Neural cell (in vitro differentiated cells): ENCODE results near the gene MLIP. TPM values are rescaled to one million over a fixed set of nuclear protein-coding genes. Genes with fewer than 3 reads are reported as not detected.

Source experiments
- H2AFZ ChIP-seq: fragments of 200-600, 300-800 bp; sonication (generic), shearing (Covaris generic); 2 replicates; pipeline ENCODE4 v1.6.0; 2014; ENCODE audit warnings: low read depth, mild to moderate bottlenecking, antibody characterized with exemption, low read length, moderate library complexity
- H3F3A ChIP-seq: fragments of 200-600 bp; shearing (Covaris generic); 2 replicates; pipeline ENCODE4 v1.6.1; 2016; ENCODE audit warnings: mild to moderate bottlenecking, moderate library complexity, mixed read lengths, antibody characterized with exemption, low read length; ENCODE audit not compliant: insufficient read depth, poor library complexity, severe bottlenecking
- H3K27ac ChIP-seq: fragments of 200-600, 300-800 bp; sonication (generic), shearing (Covaris generic); 2 replicates; pipeline ENCODE4 v1.5.1; 2014; ENCODE audit warnings: mild to moderate bottlenecking, low read length, moderate library complexity
- H3K27me3 ChIP-seq: fragments of 300-800, 200-600 bp; sonication (generic), shearing (Covaris generic); 2 replicates; pipeline ENCODE4 v1.6.0; 2014; ENCODE audit warnings: mild to moderate bottlenecking, low read depth, low read length, moderate library complexity; ENCODE audit not compliant: insufficient read depth
- H3K36me3 ChIP-seq: fragments of 300-800, 200-600 bp; sonication (generic), shearing (Covaris generic); 2 replicates; pipeline ENCODE4 v1.5.1; 2014; ENCODE audit warnings: mild to moderate bottlenecking, antibody characterized with exemption, low read length, moderate library complexity; ENCODE audit not compliant: insufficient read depth
- H3K4me2 ChIP-seq: fragments of 300-800, 200-600 bp; sonication (generic), shearing (Covaris generic); 2 replicates; pipeline ENCODE4 v1.6.0; 2014; ENCODE audit warnings: mild to moderate bottlenecking, low read length
- H3K4me3 ChIP-seq: fragments of 300-800, 200-600 bp; sonication (generic), shearing (Covaris generic); 2 replicates; pipeline ENCODE4 v1.5.1; 2014; ENCODE audit warnings: mild to moderate bottlenecking, low read length, moderate library complexity
- H3K79me2 ChIP-seq: fragments of 200-600 bp; shearing (Covaris generic); replicated peaks from 2 replicates; pipeline ENCODE4 v1.6.0; 2014; ENCODE audit warnings: mild to moderate bottlenecking, low read length, moderate library complexity; ENCODE audit not compliant: insufficient read depth
- H3K9ac ChIP-seq: fragments of 300-800, 200-600 bp; sonication (generic), shearing (Covaris generic); 2 replicates; pipeline ENCODE4 v1.6.1; 2016; ENCODE audit warnings: mild to moderate bottlenecking, low read length, mixed read lengths
- H3K9me2 ChIP-seq: fragments of 200-600 bp; shearing (Covaris generic); 2 replicates; pipeline ENCODE4 v1.6.1; 2016; ENCODE audit warnings: mild to moderate bottlenecking, low read length, mixed read lengths; ENCODE audit not compliant: insufficient read depth
- H3K9me3 ChIP-seq: fragments of 200-600, 300-800 bp; sonication (generic), shearing (Covaris generic); 2 replicates; pipeline ENCODE4 v1.6.1; 2016; ENCODE audit warnings: mild to moderate bottlenecking, mixed run types, low read length, moderate library complexity, mixed read lengths
- H4K20me1 ChIP-seq: fragments of 200-600 bp; shearing (Covaris generic); 2 replicates; pipeline ENCODE4 v1.6.1; 2016; ENCODE audit warnings: mild to moderate bottlenecking, mixed run types; ENCODE audit not compliant: insufficient read depth
- CTCF ChIP-seq: fragments of 450-650 bp; IDR thresholded peaks from 2 replicates; pipeline ENCODE4 v1.5.1; 2014; ENCODE audit warnings: antibody characterized with exemption, mild to moderate bottlenecking, moderate library complexity; ENCODE audit not compliant: poor library complexity, severe bottlenecking
- EP300 ChIP-seq: fragments of 450-650 bp; conservative IDR thresholded peaks from 2 replicates; pipeline ENCODE4 v1.6.1; 2014; ENCODE audit warnings: antibody characterized with exemption, mild to moderate bottlenecking, moderate library complexity; ENCODE audit not compliant: poor library complexity, severe bottlenecking
- EZH2 ChIP-seq: fragments of 200-600, 300-800 bp; shearing (Covaris generic), sonication (generic); IDR thresholded peaks from 2 replicates; pipeline ENCODE4 v1.6.1; 2014; ENCODE audit warnings: antibody characterized with exemption, low read length, borderline replicate concordance, mild to moderate bottlenecking; ENCODE audit not compliant: insufficient read depth, poor library complexity, severe bottlenecking
- MXI1 ChIP-seq: fragments of 450-650 bp; conservative IDR thresholded peaks from 2 replicates; pipeline ENCODE4 v1.6.1; 2014; ENCODE audit warnings: antibody characterized with exemption, mild to moderate bottlenecking; ENCODE audit not compliant: poor library complexity, severe bottlenecking
- POLR2AphosphoS5 ChIP-seq: IDR thresholded peaks from 2 replicates; pipeline ENCODE4 v1.6.1; 2012
- RAD21 ChIP-seq: fragments of 450-650 bp; conservative IDR thresholded peaks from 2 replicates; pipeline ENCODE4 v1.6.1; 2014; ENCODE audit warnings: antibody characterized with exemption, mild to moderate bottlenecking, moderate library complexity
- REST ChIP-seq: IDR thresholded peaks from 2 replicates; pipeline ENCODE4 v1.6.1; 2012; ENCODE audit warnings: borderline replicate concordance
- SMC3 ChIP-seq: fragments of 450-650 bp; conservative IDR thresholded peaks from 2 replicates; pipeline ENCODE4 v1.6.1; 2014; ENCODE audit warnings: antibody characterized with exemption, mild to moderate bottlenecking, moderate library complexity; ENCODE audit not compliant: poor library complexity
- TAF1 ChIP-seq: IDR thresholded peaks from 2 replicates; pipeline ENCODE4 v1.6.1; 2012; ENCODE audit warnings: low read depth
- polyA plus RNA-seq: library from polyadenylated mRNA; depleted of rRNA; stranded (reverse); fragments of >200 nt; gene quantifications from 2 replicates; pipeline ENCODE4 v1.2.3, GENCODE V29; 2014

The MLIP gene
- polyA plus RNA-seq, 1 donor from 2014 or later = not detected

- Histone ChIP-seq H3K4me2 (no peak overlapping the region), H3K9me3 (no peaks in the 10 kb centered on the region), H3K79me2 (no peaks in the 10 kb centered on the region), H3K27me3 (no peaks in the 10 kb centered on the region), H3K27ac (no peak overlapping the region), H4K20me1 (no peaks in the 10 kb centered on the region), H2AFZ (no peak overlapping the region), H3K9me2 (no peaks in the 10 kb centered on the region), H3K36me3 (no peaks in the 10 kb centered on the region), H3F3A (no peaks in the 10 kb centered on the region), H3K4me3 (no peak overlapping the region), H3K9ac (no peak overlapping the region)
- no peak for TF ChIP-seq POLR2AphosphoS5
- no peak for TF ChIP-seq CTCF
- no peak for TF ChIP-seq EZH2
- TF ChIP-seq TAF1 = no peak
- TF ChIP-seq MXI1 = no peak
- TF ChIP-seq EP300 = no peak
- TF ChIP-seq REST = no peak
- TF ChIP-seq SMC3 = no peak
- no peak for TF ChIP-seq RAD21
Observed at GRCh38 chr6:54114991-54115390, 3.7 kb downstream of the MLIP start.

- no peak overlapping the region for H3K27ac ChIP-seq
- H3K4me2 ChIP-seq = no peak overlapping the region
- H3K9me3 ChIP-seq = no peaks in the 10 kb centered on the region
- TF ChIP-seq EP300 (no peak), EZH2 (no peak), TAF1 (no peak), RAD21 (no peak), SMC3 (no peak), CTCF (no peak), REST (no peak), MXI1 (no peak), POLR2AphosphoS5 (no peak)
- H3K79me2 ChIP-seq = no peaks in the 10 kb centered on the region
- no peaks in the 10 kb centered on the region for H3K27me3 ChIP-seq
- H4K20me1 ChIP-seq = no peaks in the 10 kb centered on the region
- no peaks in the 10 kb centered on the region for H3K36me3 ChIP-seq
- H3K9ac ChIP-seq = no peak overlapping the region
- no peak overlapping the region for H3K4me3 ChIP-seq
- no peaks in the 10 kb centered on the region for H3F3A ChIP-seq
- H2AFZ ChIP-seq = no peak overlapping the region
- no peaks in the 10 kb centered on the region for H3K9me2 ChIP-seq
Observed at GRCh38 chr6:54115966-54116365, 4.7 kb downstream of the MLIP start.
